ENCODE data around the gene PCSK2.

Gene PCSK2

GRCh38 chr20:17298171-17298570 is 71.3 kb downstream of the PCSK2 start:
- Histone ChIP-seq H3K4me1 (ENCODE audit: control insufficient read depth in 1 of 2, insufficient read depth in 2 of 2, low read length in 2 of 2) (no peaks in the 10 kb centered on the region), H3K27me3 (ENCODE audit: control insufficient read depth in 1 of 2, insufficient read depth in 2 of 2, low read length in 2 of 2) (no peaks in the 10 kb centered on the region), H3K9me3 (ENCODE audit: control insufficient read depth in 1 of 2, low read length in 2 of 2) (no peaks in the 10 kb centered on the region), H3K9ac (ENCODE audit: low read depth in 1 of 2, low read length in 2 of 2) (no peak overlapping the region), H3K27ac (ENCODE audit: low read depth, low read length) (no peak overlapping the region), H3K4me3 (ENCODE audit: low read depth in 1 of 2, low read length in 2 of 2) (no peak overlapping the region), H3K36me3 (ENCODE audit: control insufficient read depth in 1 of 2, insufficient read depth in 2 of 2, low read length in 2 of 2) (no peaks in the 10 kb centered on the region)

DNA sequence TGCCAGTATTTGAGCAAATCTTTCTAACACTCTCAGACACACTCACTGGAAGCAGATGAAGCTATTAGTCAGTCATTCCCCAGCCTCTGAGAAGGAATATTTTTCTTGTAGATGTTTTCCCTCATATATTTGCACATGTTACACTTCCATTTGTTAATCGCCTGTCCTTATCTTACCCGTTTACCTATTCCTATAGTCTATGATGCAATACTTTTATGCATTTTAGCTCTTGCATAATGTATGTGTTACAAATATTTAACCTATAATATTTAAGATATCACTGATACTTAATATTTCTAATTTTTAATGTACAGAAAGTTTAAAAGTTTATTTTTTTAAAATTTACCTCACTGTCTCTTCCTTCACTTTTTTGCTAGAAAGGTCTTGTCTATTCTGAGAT is 71.9 kb downstream of the PCSK2 start:
- no peak overlapping the region for H3K27ac ChIP-seq (ENCODE audit: low read depth, low read length)
- no peaks in the 10 kb centered on the region for H3K27me3 ChIP-seq (ENCODE audit: control insufficient read depth in 1 of 2, insufficient read depth in 2 of 2, low read length in 2 of 2)
- no peak overlapping the region for H3K4me3 ChIP-seq (ENCODE audit: low read depth in 1 of 2, low read length in 2 of 2)
- no peaks in the 10 kb centered on the region for H3K4me1 ChIP-seq (ENCODE audit: control insufficient read depth in 1 of 2, insufficient read depth in 2 of 2, low read length in 2 of 2)
- no peaks in the 10 kb centered on the region for H3K9me3 ChIP-seq (ENCODE audit: control insufficient read depth in 1 of 2, low read length in 2 of 2)
- H3K9ac ChIP-seq (ENCODE audit: low read depth in 1 of 2, low read length in 2 of 2): no peak overlapping the region
- no peaks in the 10 kb centered on the region for H3K36me3 ChIP-seq (ENCODE audit: control insufficient read depth in 1 of 2, insufficient read depth in 2 of 2, low read length in 2 of 2)

GRCh38 chr20:17300113-17300512 is 73.3 kb downstream of the PCSK2 start:
- no peak overlapping the region for H3K4me3 ChIP-seq (ENCODE audit: low read depth in 1 of 2, low read length in 2 of 2)

GRCh38 chr20:17304774-17305173 is 77.9 kb downstream of the PCSK2 start:
- H3K9me3 ChIP-seq (ENCODE audit: control insufficient read depth in 1 of 2, low read length in 2 of 2): no peaks in the 10 kb centered on the region
- no peaks in the 10 kb centered on the region for H3K27me3 ChIP-seq (ENCODE audit: control insufficient read depth in 1 of 2, insufficient read depth in 2 of 2, low read length in 2 of 2)
- no peak overlapping the region for H3K9ac ChIP-seq (ENCODE audit: low read depth in 1 of 2, low read length in 2 of 2)
- H3K4me3 ChIP-seq (ENCODE audit: low read depth in 1 of 2, low read length in 2 of 2): no peak overlapping the region
- H3K36me3 ChIP-seq (ENCODE audit: control insufficient read depth in 1 of 2, insufficient read depth in 2 of 2, low read length in 2 of 2): no peaks in the 10 kb centered on the region
- H3K27ac ChIP-seq (ENCODE audit: low read depth, low read length): no peak overlapping the region
- no peaks in the 10 kb centered on the region for H3K4me1 ChIP-seq (ENCODE audit: control insufficient read depth in 1 of 2, insufficient read depth in 2 of 2, low read length in 2 of 2)

More at GRCh38 chr20:17300113-17300512, 73.3 kb downstream of the PCSK2 start:
- Histone ChIP-seq H3K4me1 (ENCODE audit: control insufficient read depth in 1 of 2, insufficient read depth in 2 of 2, low read length in 2 of 2) (no peaks in the 10 kb centered on the region), H3K36me3 (ENCODE audit: control insufficient read depth in 1 of 2, insufficient read depth in 2 of 2, low read length in 2 of 2) (no peaks in the 10 kb centered on the region), H3K9me3 (ENCODE audit: control insufficient read depth in 1 of 2, low read length in 2 of 2) (no peaks in the 10 kb centered on the region), H3K27me3 (ENCODE audit: control insufficient read depth in 1 of 2, insufficient read depth in 2 of 2, low read length in 2 of 2) (no peaks in the 10 kb centered on the region), H3K9ac (ENCODE audit: low read depth in 1 of 2, low read length in 2 of 2) (no peak overlapping the region), H3K27ac (ENCODE audit: low read depth, low read length) (no peak overlapping the region)

DNA sequence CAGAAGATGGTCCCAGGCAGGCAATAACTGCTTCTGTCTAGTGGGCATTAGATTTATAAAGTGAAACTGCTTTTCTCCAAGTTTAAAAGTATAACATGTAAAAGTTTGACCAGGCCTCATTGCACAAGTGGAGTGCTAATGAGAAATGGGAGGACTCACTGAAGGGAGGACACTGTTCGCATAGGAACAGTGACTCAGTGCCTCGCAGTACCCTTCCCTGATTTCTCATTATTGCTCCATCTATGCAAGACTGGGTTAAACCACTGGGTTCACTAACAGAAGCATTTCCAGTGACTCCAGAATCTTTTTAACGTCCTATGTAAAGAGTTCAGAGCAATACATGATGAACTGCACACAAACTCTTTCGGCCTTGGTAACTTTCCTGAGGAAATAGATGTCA is 79.6 kb downstream of the PCSK2 start:
- H3K27me3 ChIP-seq (ENCODE audit: control insufficient read depth in 1 of 2, insufficient read depth in 2 of 2, low read length in 2 of 2): no peaks in the 10 kb centered on the region
- no peak overlapping the region for H3K27ac ChIP-seq (ENCODE audit: low read depth, low read length)
- no peak overlapping the region for H3K9ac ChIP-seq (ENCODE audit: low read depth in 1 of 2, low read length in 2 of 2)
- no peaks in the 10 kb centered on the region for H3K36me3 ChIP-seq (ENCODE audit: control insufficient read depth in 1 of 2, insufficient read depth in 2 of 2, low read length in 2 of 2)
- no peak overlapping the region for H3K4me3 ChIP-seq (ENCODE audit: low read depth in 1 of 2, low read length in 2 of 2)
- no peaks in the 10 kb centered on the region for H3K4me1 ChIP-seq (ENCODE audit: control insufficient read depth in 1 of 2, insufficient read depth in 2 of 2, low read length in 2 of 2)
- H3K9me3 ChIP-seq (ENCODE audit: control insufficient read depth in 1 of 2, low read length in 2 of 2): no peaks in the 10 kb centered on the region

- no peak overlapping the region for H3K27ac ChIP-seq (ENCODE audit: low read depth, low read length)
- H3K36me3 ChIP-seq (ENCODE audit: control insufficient read depth in 1 of 2, insufficient read depth in 2 of 2, low read length in 2 of 2): no peaks in the 10 kb centered on the region
- H3K9me3 ChIP-seq (ENCODE audit: control insufficient read depth in 1 of 2, low read length in 2 of 2): no peaks in the 10 kb centered on the region
- H3K4me3 ChIP-seq (ENCODE audit: low read depth in 1 of 2, low read length in 2 of 2): no peak overlapping the region
- H3K4me1 ChIP-seq (ENCODE audit: control insufficient read depth in 1 of 2, insufficient read depth in 2 of 2, low read length in 2 of 2): no peaks in the 10 kb centered on the region
- H3K27me3 ChIP-seq (ENCODE audit: control insufficient read depth in 1 of 2, insufficient read depth in 2 of 2, low read length in 2 of 2): peaks cover 9 to 21% of the 10 kb centered on the region in 2 donors
- H3K9ac ChIP-seq (ENCODE audit: low read depth in 1 of 2, low read length in 2 of 2): no peak overlapping the region
Observed at GRCh38 chr20:17314264-17314663, 87.4 kb downstream of the PCSK2 start.

DNA sequence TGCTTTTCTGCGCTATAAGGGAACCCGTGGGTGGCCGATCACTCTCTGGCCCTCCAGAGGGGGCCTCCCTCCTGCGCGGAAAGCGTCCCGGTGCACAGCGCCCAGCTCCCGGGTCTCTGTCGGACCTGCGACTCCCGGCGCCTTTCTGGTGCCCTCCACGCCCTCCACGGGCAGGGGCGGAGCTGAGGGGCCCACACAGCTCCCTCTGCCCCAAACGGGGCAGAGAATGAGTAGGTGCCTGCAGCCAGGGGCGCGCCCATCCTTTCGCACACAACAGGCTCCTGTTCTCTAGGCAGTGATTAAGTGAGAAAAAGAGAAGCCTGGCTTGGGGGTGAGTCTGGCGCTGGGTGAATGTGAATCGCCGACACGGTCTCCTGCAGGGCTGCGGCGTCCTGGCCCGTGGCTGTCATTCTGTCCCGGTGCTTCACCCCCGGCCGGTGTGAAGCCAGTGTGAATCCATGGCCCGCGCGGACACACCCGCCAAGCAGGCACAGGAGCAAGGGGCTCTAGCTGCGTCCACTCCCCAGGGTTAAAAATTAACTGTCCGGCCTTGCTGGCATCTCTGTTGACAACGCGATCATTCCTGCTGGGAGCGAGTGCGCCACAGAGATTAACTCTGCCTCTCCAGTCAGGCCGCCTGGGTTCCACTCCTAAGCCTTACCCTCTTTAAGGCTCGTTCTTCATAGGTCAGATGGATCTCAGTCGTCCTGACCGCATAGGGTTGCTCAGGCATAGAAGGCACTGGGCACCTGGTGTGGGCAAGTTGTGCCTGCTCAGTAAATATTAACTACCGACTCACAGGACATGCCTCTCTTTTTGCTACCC is 88.8 kb downstream of the PCSK2 start:
- Histone ChIP-seq H3K27me3 (ENCODE audit: control insufficient read depth in 1 of 2, insufficient read depth in 2 of 2, low read length in 2 of 2) (peaks cover 9 to 21% of the 10 kb centered on the region in 2 donors), H3K4me1 (ENCODE audit: control insufficient read depth in 1 of 2, insufficient read depth in 2 of 2, low read length in 2 of 2) (no peaks in the 10 kb centered on the region), H3K9ac (ENCODE audit: low read depth in 1 of 2, low read length in 2 of 2) (peak overlapping the region in 1 of 2 donors; percentile 12), H3K9me3 (ENCODE audit: control insufficient read depth in 1 of 2, low read length in 2 of 2) (no peaks in the 10 kb centered on the region), H3K27ac (ENCODE audit: low read depth, low read length) (no peak overlapping the region), H3K36me3 (ENCODE audit: control insufficient read depth in 1 of 2, insufficient read depth in 2 of 2, low read length in 2 of 2) (no peaks in the 10 kb centered on the region), H3K4me3 (ENCODE audit: low read depth in 1 of 2, low read length in 2 of 2) (peak overlapping the region in 1 of 2 donors; percentile 7)

DNA sequence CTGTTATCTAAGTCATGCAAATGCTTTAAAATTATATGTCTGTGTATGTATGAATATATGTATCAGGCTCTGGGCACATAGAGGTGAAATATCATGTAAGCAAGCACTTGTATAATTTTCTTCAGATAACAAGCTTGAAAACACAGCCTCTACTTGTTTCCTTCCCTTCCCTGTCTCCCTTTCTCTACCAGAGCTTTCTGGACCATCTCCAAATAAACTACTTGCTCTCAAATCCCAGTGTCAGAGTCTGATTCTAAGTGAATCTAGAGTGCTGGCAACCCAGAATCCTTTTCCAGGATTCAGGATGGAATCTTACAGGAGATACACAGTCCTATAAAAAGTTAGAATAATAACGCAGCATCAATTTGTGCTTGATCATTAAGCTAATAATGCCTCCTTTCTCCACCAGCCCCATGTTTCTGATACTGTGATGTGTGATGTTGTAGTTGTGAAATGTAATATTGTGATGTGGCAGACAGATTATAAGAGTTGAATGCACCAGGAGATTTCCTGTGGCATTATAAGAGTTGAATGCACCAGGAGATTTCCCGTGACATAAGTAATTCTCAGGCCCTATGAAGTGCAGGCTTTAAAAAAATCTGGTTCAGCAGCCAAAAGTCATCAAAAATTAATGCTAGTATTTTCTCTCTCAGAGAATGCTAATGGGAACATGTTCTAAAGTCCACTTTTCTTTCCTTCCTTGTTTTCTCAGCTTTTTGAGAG is 89.6 kb downstream of the PCSK2 start:
- Histone ChIP-seq H3K27me3 (ENCODE audit: control insufficient read depth in 1 of 2, insufficient read depth in 2 of 2, low read length in 2 of 2) (peaks cover 9 to 21% of the 10 kb centered on the region in 2 donors), H3K27ac (ENCODE audit: low read depth, low read length) (no peak overlapping the region), H3K9me3 (ENCODE audit: control insufficient read depth in 1 of 2, low read length in 2 of 2) (no peaks in the 10 kb centered on the region), H3K9ac (ENCODE audit: low read depth in 1 of 2, low read length in 2 of 2) (no peak overlapping the region), H3K4me3 (ENCODE audit: low read depth in 1 of 2, low read length in 2 of 2) (no peak overlapping the region), H3K4me1 (ENCODE audit: control insufficient read depth in 1 of 2, insufficient read depth in 2 of 2, low read length in 2 of 2) (no peaks in the 10 kb centered on the region), H3K36me3 (ENCODE audit: control insufficient read depth in 1 of 2, insufficient read depth in 2 of 2, low read length in 2 of 2) (no peaks in the 10 kb centered on the region)

- H3K4me1 ChIP-seq (ENCODE audit: control insufficient read depth in 1 of 2, insufficient read depth in 2 of 2, low read length in 2 of 2): no peaks in the 10 kb centered on the region
- H3K9ac ChIP-seq (ENCODE audit: low read depth in 1 of 2, low read length in 2 of 2): no peak overlapping the region
- peaks cover 9 to 21% of the 10 kb centered on the region in 2 donors for H3K27me3 ChIP-seq (ENCODE audit: control insufficient read depth in 1 of 2, insufficient read depth in 2 of 2, low read length in 2 of 2)
- H3K4me3 ChIP-seq (ENCODE audit: low read depth in 1 of 2, low read length in 2 of 2): no peak overlapping the region
- H3K36me3 ChIP-seq (ENCODE audit: control insufficient read depth in 1 of 2, insufficient read depth in 2 of 2, low read length in 2 of 2): no peaks in the 10 kb centered on the region
- H3K9me3 ChIP-seq (ENCODE audit: control insufficient read depth in 1 of 2, low read length in 2 of 2): no peaks in the 10 kb centered on the region
- no peak overlapping the region for H3K27ac ChIP-seq (ENCODE audit: low read depth, low read length)
Observed at GRCh38 chr20:17317341-17317740, 90.5 kb downstream of the PCSK2 start.

DNA sequence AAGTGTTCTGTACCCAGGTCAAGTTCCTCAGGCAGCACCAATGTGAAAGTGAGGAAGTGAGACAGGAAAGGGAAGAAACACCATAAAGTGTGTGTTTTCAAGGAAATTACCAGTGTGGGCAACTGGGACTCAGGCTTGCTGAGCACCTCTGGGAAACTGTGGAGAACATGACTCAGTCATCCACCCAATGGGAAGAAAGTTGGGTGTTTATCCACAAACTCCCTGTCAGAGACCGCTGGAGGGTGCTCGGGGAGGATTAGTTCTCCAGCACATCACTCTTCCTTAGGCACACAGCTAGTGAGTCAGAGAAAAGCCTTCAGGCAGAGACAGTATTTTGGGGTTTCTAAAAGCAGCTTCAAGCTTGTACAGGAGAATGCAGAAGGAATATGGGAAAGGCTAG is 93.6 kb downstream of the PCSK2 start:
- no peaks in the 10 kb centered on the region for H3K9me3 ChIP-seq (ENCODE audit: control insufficient read depth in 1 of 2, low read length in 2 of 2)
- H3K36me3 ChIP-seq (ENCODE audit: control insufficient read depth in 1 of 2, insufficient read depth in 2 of 2, low read length in 2 of 2): no peaks in the 10 kb centered on the region
- H3K27me3 ChIP-seq (ENCODE audit: control insufficient read depth in 1 of 2, insufficient read depth in 2 of 2, low read length in 2 of 2): peaks cover 8 to 11% of the 10 kb centered on the region in 2 donors
- H3K27ac ChIP-seq (ENCODE audit: low read depth, low read length): no peak overlapping the region
- H3K4me3 ChIP-seq (ENCODE audit: low read depth in 1 of 2, low read length in 2 of 2): no peak overlapping the region
- H3K9ac ChIP-seq (ENCODE audit: low read depth in 1 of 2, low read length in 2 of 2): no peak overlapping the region
- no peaks in the 10 kb centered on the region for H3K4me1 ChIP-seq (ENCODE audit: control insufficient read depth in 1 of 2, insufficient read depth in 2 of 2, low read length in 2 of 2)
